ENCODE results near the gene SPATA3.
A peak's percentile ranks its signal among the peaks of the same experiment; 100 is the strongest.
"Not testable (repeated sequence)": the region's sequence is repeated elsewhere in the genome, so short reads cannot be mapped to it uniquely, and the experiment has no call there.

Gene SPATA3

GRCh38 chr2:231002641-231003040 is 6.7 kb downstream of the SPATA3 start:
- Mint-ChIP-seq H3K36me3 (ENCODE audit: low read depth) (peaks cover 9% of the 10 kb centered on the region), H3K4me1 (no peaks in the 10 kb centered on the region), H3K27me3 (ENCODE audit: low read depth) (peaks cover 57% of the 10 kb centered on the region), H3K27ac (no peak overlapping the region), H3K4me3 (no peak overlapping the region), H3K9me3 (peaks cover 6% of the 10 kb centered on the region)
- TF ChIP-seq CTCF (IDR thresholded peaks at IDR 0.05; ENCODE audit: unreplicated experiment in 3 of 3): no peak

- Mint-ChIP-seq H3K4me1 (no peaks in the 10 kb centered on the region), H3K9me3 (peaks cover 6% of the 10 kb centered on the region), H3K27ac (no peak overlapping the region), H3K36me3 (ENCODE audit: low read depth) (peaks cover 9% of the 10 kb centered on the region), H3K27me3 (ENCODE audit: low read depth) (peaks cover 58% of the 10 kb centered on the region), H3K4me3 (no peak overlapping the region)
- no peak for TF ChIP-seq CTCF (IDR thresholded peaks at IDR 0.05; ENCODE audit: unreplicated experiment in 3 of 3)
These were observed 7.3 kb downstream of the SPATA3 start for GRCh38 chr2:231003186-231003585.

GRCh38 chr2:231004930-231005329 is 9.0 kb downstream of the SPATA3 start:
- H3K27ac Mint-ChIP-seq; H3K4me3 Mint-ChIP-seq; H3K9me3 Mint-ChIP-seq; H3K4me1 Mint-ChIP-seq; H3K36me3 Mint-ChIP-seq (ENCODE audit: low read depth): not testable (repeated sequence)
- peaks cover 54% of the 10 kb centered on the region for H3K27me3 Mint-ChIP-seq (ENCODE audit: low read depth)

- H3K4me3 Mint-ChIP-seq: no peak overlapping the region
- peak overlapping the region in 1 of 3 experiments; percentile 6 for H3K27ac Mint-ChIP-seq
- peaks cover 47% of the 10 kb centered on the region for H3K27me3 Mint-ChIP-seq (ENCODE audit: low read depth)
- no peaks in the 10 kb centered on the region for H3K4me1 Mint-ChIP-seq
- H3K36me3 Mint-ChIP-seq (ENCODE audit: low read depth): peaks cover 9% of the 10 kb centered on the region
- H3K9me3 Mint-ChIP-seq: peaks cover 6% of the 10 kb centered on the region
- no peak for TF ChIP-seq CTCF (IDR thresholded peaks at IDR 0.05; ENCODE audit: unreplicated experiment in 3 of 3)
These were observed 11.6 kb downstream of the SPATA3 start for GRCh38 chr2:231007286-231008098.

- no peak for TF ChIP-seq CTCF (IDR thresholded peaks at IDR 0.05; ENCODE audit: unreplicated experiment in 3 of 3)
- H3K9me3 Mint-ChIP-seq: peaks cover 6% of the 10 kb centered on the region
- peaks cover 9% of the 10 kb centered on the region for H3K36me3 Mint-ChIP-seq (ENCODE audit: low read depth)
- peaks cover 47% of the 10 kb centered on the region for H3K27me3 Mint-ChIP-seq (ENCODE audit: low read depth)
- no peak overlapping the region for H3K27ac Mint-ChIP-seq
- H3K4me1 Mint-ChIP-seq: no peaks in the 10 kb centered on the region
- no peak overlapping the region for H3K4me3 Mint-ChIP-seq
These were observed 12.2 kb downstream of the SPATA3 start for GRCh38 chr2:231008131-231008530.

GRCh38 chr2:231009236-231009919 is 13.5 kb downstream of the SPATA3 start:
- peaks cover 39% of the 10 kb centered on the region for H3K27me3 Mint-ChIP-seq (ENCODE audit: low read depth)
- no peak for TF ChIP-seq CTCF (IDR thresholded peaks at IDR 0.05; ENCODE audit: unreplicated experiment in 3 of 3)
- peaks cover 9% of the 10 kb centered on the region for H3K36me3 Mint-ChIP-seq (ENCODE audit: low read depth)
- no peak overlapping the region for H3K27ac Mint-ChIP-seq
- peaks cover 6% of the 10 kb centered on the region for H3K9me3 Mint-ChIP-seq
- H3K4me3 Mint-ChIP-seq: no peak overlapping the region
- H3K4me1 Mint-ChIP-seq: no peaks in the 10 kb centered on the region
